Measurements from ENCODE around the gene CDY1B. TPM values are rescaled to one million over a fixed set of nuclear protein-coding genes. Genes with fewer than 3 reads are reported as not detected.
"Not testable (repeated sequence)": the region's sequence is repeated elsewhere in the genome, so short reads cannot be mapped to it uniquely, and the experiment has no call there.

Gene CDY1B, protein sequence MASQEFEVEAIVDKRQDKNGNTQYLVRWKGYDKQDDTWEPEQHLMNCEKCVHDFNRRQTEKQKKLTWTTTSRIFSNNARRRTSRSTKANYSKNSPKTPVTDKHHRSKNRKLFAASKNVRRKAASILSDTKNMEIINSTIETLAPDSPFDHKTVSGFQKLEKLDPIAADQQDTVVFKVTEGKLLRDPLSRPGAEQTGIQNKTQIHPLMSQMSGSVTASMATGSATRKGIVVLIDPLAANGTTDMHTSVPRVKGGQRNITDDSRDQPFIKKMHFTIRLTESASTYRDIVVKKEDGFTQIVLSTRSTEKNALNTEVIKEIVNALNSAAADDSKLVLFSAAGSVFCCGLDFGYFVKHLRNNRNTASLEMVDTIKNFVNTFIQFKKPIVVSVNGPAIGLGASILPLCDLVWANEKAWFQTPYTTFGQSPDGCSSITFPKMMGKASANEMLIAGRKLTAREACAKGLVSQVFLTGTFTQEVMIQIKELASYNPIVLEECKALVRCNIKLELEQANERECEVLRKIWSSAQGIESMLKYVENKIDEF
- total RNA-seq (2014; rRNA removed; shearing (Covaris generic)): not detected in 2 replicates
- not detected in 2 replicates for polyA plus RNA-seq (2015; cell fraction: cytosol; rRNA removed)
- polyA plus RNA-seq (2015; cell fraction: nucleus; rRNA removed): not detected in 2 replicates

DNA sequence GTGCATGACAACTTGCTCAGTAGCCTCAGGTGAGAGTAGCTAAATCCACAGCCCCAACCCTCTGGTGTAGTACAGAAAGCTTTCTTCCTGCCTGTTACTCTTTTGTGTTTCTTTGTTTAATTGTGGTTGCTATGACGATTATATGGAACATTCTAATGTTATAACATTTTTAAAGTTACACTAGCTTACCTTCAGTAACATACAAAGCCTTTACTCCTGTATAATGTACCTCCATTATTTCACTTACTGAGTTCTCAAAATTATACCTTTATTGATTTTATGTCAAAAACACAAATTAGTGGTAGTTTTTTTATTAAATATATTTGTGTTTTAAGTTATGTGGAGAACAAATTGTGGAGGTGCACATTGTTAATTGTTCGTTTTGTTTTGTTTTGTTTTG is at the start of gene CDY1B:
Gene CDY1B (minus strand): TSS at position 101 of the 400 bp plus-strand sequence. CDS start 331 bp downstream, outside the sequence.
- in situ Hi-C loops (cut with HindIII; ENCODE audit: low pct_unique_long_range_greater_than_20kb, low sequenced_read_pairs); DNase-seq (ENCODE audit: low read depth, low spot score): not testable (repeated sequence)

DNA sequence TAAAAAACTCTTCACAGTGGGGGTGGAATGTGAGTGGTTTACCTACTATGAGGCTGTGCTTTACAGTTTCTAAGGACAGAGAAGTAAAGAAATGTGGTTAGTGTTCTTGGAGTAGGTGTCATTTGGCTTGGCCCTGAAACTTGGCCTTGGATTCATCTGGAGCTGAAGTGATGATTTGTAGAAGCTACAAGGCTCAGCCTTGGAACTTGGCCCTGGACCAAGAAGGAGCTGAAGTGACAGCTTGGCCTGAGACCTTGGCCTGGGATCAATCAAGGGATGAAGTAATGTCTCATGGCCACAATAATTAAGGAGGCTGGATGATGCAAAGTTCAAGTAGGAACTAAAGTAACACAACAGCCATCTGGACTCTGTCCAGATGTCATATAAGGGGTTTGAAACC is 1.7 kb upstream of the CDY1B start:
- DNase-seq (ENCODE audit: low read depth, low spot score); in situ Hi-C loops (cut with HindIII; ENCODE audit: low pct_unique_long_range_greater_than_20kb, low sequenced_read_pairs): not testable (repeated sequence)

DNA sequence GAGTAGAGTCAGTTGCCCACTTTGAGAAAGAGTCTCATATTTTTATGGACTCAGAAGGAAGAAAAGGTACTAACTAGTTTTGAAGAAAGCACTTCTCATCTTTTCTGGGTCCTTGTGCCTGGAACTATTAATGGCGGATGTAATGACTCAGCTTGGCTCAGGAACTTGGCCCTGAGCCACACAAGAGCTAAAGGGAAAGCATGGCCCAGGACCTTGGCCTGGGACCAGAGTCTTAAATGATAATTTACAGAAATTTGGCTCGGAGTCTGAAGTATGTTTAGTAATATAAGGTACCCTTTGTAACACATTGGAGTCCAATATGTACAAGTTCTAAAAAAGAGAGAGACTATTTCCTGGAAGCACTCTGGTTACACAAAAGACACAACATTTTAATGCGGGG is 4.6 kb downstream of the CDY1B start:
- DNase-seq (ENCODE audit: low read depth, low spot score); in situ Hi-C loops (cut with HindIII; ENCODE audit: low pct_unique_long_range_greater_than_20kb, low sequenced_read_pairs): not testable (repeated sequence)

DNA sequence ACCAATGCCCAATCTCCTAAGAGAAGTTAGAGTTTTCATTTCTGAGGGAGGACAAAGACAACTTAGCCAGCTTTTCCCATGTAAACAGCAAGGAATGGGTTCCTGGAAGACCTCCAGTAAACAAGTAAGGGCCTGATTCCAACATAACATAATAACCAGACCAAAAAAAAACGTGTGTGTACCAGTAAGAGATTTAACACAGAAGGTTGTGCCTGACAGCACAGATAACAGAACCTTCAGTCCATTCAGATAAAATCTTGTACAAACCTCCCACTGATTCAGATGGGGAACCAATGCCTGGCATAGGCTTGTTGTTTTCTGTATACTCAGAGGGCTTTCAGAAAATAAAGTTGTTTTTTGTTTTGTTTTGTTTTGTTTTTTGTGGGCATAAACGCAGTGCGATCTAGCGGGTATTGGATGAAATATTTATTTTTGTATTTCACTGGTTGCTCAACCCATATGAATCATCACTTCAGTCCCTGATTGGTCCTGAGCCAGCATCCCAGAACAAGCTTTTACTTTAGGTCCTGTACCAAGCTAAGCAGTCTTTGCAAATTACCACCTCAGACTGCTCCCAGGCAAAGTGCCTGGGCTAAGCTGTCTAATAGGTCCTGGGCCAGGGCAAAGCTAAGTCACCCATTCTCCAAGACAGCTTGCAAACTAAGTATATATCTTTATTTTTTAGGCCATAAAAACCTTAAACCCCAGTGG is 8.7 kb downstream of the CDY1B start:
- DNase-seq (ENCODE audit: low read depth, low spot score); in situ Hi-C loops (cut with HindIII; ENCODE audit: low pct_unique_long_range_greater_than_20kb, low sequenced_read_pairs): not testable (repeated sequence)

DNA sequence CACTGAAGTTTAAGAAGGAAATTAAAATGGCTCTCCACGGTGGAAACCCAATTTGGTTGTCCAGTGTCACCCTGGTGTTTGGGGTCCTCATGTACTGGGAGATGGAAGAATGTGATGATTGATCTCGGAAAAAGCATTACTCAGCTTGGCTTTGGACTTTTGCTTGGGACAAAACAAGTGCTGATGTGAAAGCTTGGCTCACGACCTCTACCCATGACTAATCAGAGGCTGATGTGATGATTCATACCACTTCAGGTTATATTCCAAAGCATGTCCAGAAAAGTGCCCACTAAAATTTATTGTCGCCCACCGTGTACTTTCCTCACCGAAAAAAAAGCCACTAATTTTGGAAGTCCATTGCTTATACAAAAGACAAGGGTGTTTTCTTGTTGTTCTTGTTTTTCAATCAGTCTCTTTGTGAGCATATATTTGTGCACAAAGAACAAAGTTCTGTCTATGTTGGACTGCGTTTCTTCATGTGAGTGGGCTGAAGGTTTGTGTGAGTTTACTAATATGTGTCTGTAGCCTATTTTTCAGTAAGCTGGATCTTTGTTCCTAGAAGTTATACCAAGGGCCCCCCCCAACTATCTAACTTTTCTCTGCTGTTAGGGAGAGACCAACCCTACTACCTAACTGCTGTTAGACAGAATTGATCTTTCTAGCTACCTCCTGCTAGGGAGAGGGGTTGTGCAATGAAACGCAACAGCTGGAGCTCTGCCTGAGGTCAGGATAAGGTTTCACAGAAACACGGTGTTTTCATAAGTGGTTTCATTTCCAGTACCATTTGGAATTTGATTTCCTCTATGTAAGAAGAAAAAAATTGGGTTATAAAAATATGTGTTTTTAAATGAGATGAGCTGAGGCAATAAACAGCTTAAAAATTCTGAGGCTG is 21.4 kb downstream of the CDY1B start:
- in situ Hi-C loops (cut with HindIII; ENCODE audit: low pct_unique_long_range_greater_than_20kb, low sequenced_read_pairs); DNase-seq (ENCODE audit: low read depth, low spot score): not testable (repeated sequence)
